ENCODE data around the gene PLA2G15. TPM values are rescaled to one million over a fixed set of nuclear protein-coding genes. Genes with fewer than 3 reads are reported as not detected.

PLA2G15 gene
- total RNA-seq, 1 experiment from 2014 or later = 33.2 TPM

GRCh38 chr16:68249371-68249770, 4.2 kb downstream of the PLA2G15 start:
- H3K4me3 Mint-ChIP-seq (ENCODE audit: unreplicated experiment) = no peak overlapping the region
- H3K4me1 Mint-ChIP-seq (ENCODE audit: low read depth, unreplicated experiment) = peaks cover 14% of the 10 kb centered on the region
- H3K4me1 ChIP-seq = peaks cover 12% of the 10 kb centered on the region
- no TSS peak for BruUV-seq (replicated peaks)
- no peaks in the 10 kb centered on the region for H3K36me3 ChIP-seq (ENCODE audit: control insufficient read depth, insufficient read depth, low read length)
- H3K27ac Mint-ChIP-seq (ENCODE audit: unreplicated experiment) = no peak overlapping the region
- H3K27me3 Mint-ChIP-seq (ENCODE audit: insufficient read depth, unreplicated experiment) = no peaks in the 10 kb centered on the region
- H3K9me3 Mint-ChIP-seq (ENCODE audit: unreplicated experiment) = no peaks in the 10 kb centered on the region
- peaks cover 57% of the 10 kb centered on the region for H3K36me3 Mint-ChIP-seq (ENCODE audit: insufficient read depth, unreplicated experiment)
- H3K9me3 ChIP-seq = no peaks in the 10 kb centered on the region
- TF ChIP-seq CTCF (IDR thresholded peaks at IDR 0.05; ENCODE audit: insufficient read depth in 1 of 2, low read depth in 1 of 2, low read length in 1 of 2, severe bottlenecking in 1 of 2, unreplicated experiment in 1 of 2) = no peak
- POLR2A ChIA-PET = interaction anchor here (0.7 kb wide), 1 partner anchor 61 kb away, joined by 3 read pairs; the partner anchor contains the start of gene SLC7A6OS
- CTCF ChIA-PET = interaction anchor here (0.6 kb wide), 1 partner anchor 165 kb away, joined by 5 read pairs; no protein-coding TSS in a partner anchor
- no peak overlapping the region for H3K4me3 ChIP-seq (ENCODE audit: low read depth, low read length)
- no peak for DNase-seq
- H3K27me3 ChIP-seq (replicated peaks; ENCODE audit: control insufficient read depth, insufficient read depth, low read length) = no peaks in the 10 kb centered on the region
- intact Hi-C loops (cut with micrococcal nuclease; ENCODE audit: unreplicated experiment) = no loop called here

- BruUV-seq (replicated peaks) = no TSS peak
- intact Hi-C loops (cut with micrococcal nuclease; ENCODE audit: unreplicated experiment) = no loop called here
- no peak overlapping the region for H3K4me3 ChIP-seq (ENCODE audit: low read depth, low read length)
- no peak overlapping the region for H3K27ac Mint-ChIP-seq (ENCODE audit: unreplicated experiment)
- no peak overlapping the region for H3K4me3 Mint-ChIP-seq (ENCODE audit: unreplicated experiment)
- peaks cover 10% of the 10 kb centered on the region for H3K4me1 ChIP-seq
- no peak for DNase-seq
- no peaks in the 10 kb centered on the region for H3K27me3 ChIP-seq (replicated peaks; ENCODE audit: control insufficient read depth, insufficient read depth, low read length)
- peaks cover 48% of the 10 kb centered on the region for H3K36me3 Mint-ChIP-seq (ENCODE audit: insufficient read depth, unreplicated experiment)
- H3K36me3 ChIP-seq (ENCODE audit: control insufficient read depth, insufficient read depth, low read length) = no peaks in the 10 kb centered on the region
- ChIA-PET POLR2A (no interaction called here), CTCF (no interaction called here)
- H3K4me1 Mint-ChIP-seq (ENCODE audit: low read depth, unreplicated experiment) = peaks cover 9% of the 10 kb centered on the region
- no peaks in the 10 kb centered on the region for H3K9me3 ChIP-seq
- H3K9me3 Mint-ChIP-seq (ENCODE audit: unreplicated experiment) = no peaks in the 10 kb centered on the region
- no peaks in the 10 kb centered on the region for H3K27me3 Mint-ChIP-seq (ENCODE audit: insufficient read depth, unreplicated experiment)
- TF ChIP-seq CTCF (IDR thresholded peaks at IDR 0.05; ENCODE audit: insufficient read depth in 1 of 2, low read depth in 1 of 2, low read length in 1 of 2, severe bottlenecking in 1 of 2, unreplicated experiment in 1 of 2) = no peak
Measured at GRCh38 chr16:68250951-68251350, 5.8 kb downstream of the PLA2G15 start.

GRCh38 chr16:68251832-68252231, 6.7 kb downstream of the PLA2G15 start:
- intact Hi-C loops (cut with micrococcal nuclease; ENCODE audit: unreplicated experiment) = no loop called here
- Mint-ChIP-seq H3K4me1 (ENCODE audit: low read depth, unreplicated experiment) (peaks cover under 1% of the 10 kb centered on the region), H3K9me3 (ENCODE audit: unreplicated experiment) (no peaks in the 10 kb centered on the region), H3K27me3 (ENCODE audit: insufficient read depth, unreplicated experiment) (no peaks in the 10 kb centered on the region), H3K36me3 (ENCODE audit: insufficient read depth, unreplicated experiment) (peaks cover 52% of the 10 kb centered on the region), H3K4me3 (ENCODE audit: unreplicated experiment) (no peak overlapping the region), H3K27ac (ENCODE audit: unreplicated experiment) (no peak overlapping the region)
- ChIA-PET CTCF (interaction anchor here (1.5 kb wide), 1 partner anchor 12 kb away, joined by 4 read pairs; the partner anchor contains the start of gene SLC7A6), POLR2A (no interaction called here)
- no peaks in the 10 kb centered on the region for H3K36me3 ChIP-seq (ENCODE audit: control insufficient read depth, insufficient read depth, low read length)
- H3K4me3 ChIP-seq (ENCODE audit: low read depth, low read length) = no peak overlapping the region
- no peak for DNase-seq
- no peaks in the 10 kb centered on the region for H3K9me3 ChIP-seq
- no TSS peak for BruUV-seq (replicated peaks)
- peaks cover 2% of the 10 kb centered on the region; the same call in 1 of the 2 replicates for H3K4me1 ChIP-seq
- no peaks in the 10 kb centered on the region for H3K27me3 ChIP-seq (replicated peaks; ENCODE audit: control insufficient read depth, insufficient read depth, low read length)
- no peak for TF ChIP-seq CTCF (IDR thresholded peaks at IDR 0.05; ENCODE audit: insufficient read depth in 1 of 2, low read depth in 1 of 2, low read length in 1 of 2, severe bottlenecking in 1 of 2, unreplicated experiment in 1 of 2)

Data from Caco-2 (cell line).